ENCODE results near the gene SRP9. TPM values are rescaled to one million over a fixed set of nuclear protein-coding genes. Genes with fewer than 3 reads are reported as not detected.

SRP9 gene
- total RNA-seq, 2 experiments from 2014 or later = 275 to 304 TPM

DNA sequence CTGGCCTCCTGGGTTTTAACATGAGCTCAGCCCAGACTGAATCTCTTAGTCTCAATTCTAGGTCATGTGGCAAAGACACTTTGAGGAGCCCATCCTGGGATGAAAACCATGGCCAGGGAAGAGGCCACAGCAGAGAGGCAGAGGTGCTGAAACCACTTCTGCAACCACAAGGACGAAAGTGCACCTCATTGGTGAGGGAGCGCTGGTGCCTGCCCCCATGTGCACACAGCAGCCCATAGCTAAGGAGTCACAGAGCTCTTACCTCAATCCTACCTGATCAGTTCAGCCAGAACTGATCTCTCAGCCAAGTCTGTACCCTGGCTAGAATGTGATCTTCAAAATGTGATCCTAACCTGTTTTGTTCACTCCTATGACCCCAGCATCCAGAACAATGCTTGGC is 32.9 kb upstream of the SRP9 start:
- intact Hi-C loops (cut with micrococcal nuclease) = no loop called here
- POLR2A ChIA-PET = interaction anchor here (1.2 kb wide), 1 partner anchor 8 kb away, joined by 3 read pairs; no protein-coding TSS in a partner anchor
- TF ChIP-seq, protein P1, sequence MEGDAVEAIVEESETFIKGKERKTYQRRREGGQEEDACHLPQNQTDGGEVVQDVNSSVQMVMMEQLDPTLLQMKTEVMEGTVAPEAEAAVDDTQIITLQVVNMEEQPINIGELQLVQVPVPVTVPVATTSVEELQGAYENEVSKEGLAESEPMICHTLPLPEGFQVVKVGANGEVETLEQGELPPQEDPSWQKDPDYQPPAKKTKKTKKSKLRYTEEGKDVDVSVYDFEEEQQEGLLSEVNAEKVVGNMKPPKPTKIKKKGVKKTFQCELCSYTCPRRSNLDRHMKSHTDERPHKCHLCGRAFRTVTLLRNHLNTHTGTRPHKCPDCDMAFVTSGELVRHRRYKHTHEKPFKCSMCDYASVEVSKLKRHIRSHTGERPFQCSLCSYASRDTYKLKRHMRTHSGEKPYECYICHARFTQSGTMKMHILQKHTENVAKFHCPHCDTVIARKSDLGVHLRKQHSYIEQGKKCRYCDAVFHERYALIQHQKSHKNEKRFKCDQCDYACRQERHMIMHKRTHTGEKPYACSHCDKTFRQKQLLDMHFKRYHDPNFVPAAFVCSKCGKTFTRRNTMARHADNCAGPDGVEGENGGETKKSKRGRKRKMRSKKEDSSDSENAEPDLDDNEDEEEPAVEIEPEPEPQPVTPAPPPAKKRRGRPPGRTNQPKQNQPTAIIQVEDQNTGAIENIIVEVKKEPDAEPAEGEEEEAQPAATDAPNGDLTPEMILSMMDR (IDR thresholded peaks at IDR 0.05) = no peak
- no peaks in the 10 kb centered on the region for H3K36me3 Mint-ChIP-seq (ENCODE audit: low read depth)
- ATAC-seq (no peak), DNase-seq (no peak)
- no peaks in the 10 kb centered on the region for H3K9me3 Mint-ChIP-seq
- CTCF ChIA-PET = no interaction called here
- no peaks in the 10 kb centered on the region for H3K4me1 Mint-ChIP-seq (ENCODE audit: low read depth)
- no peak overlapping the region for H3K4me3 Mint-ChIP-seq
- no peaks in the 10 kb centered on the region for H3K27me3 Mint-ChIP-seq
- no peak overlapping the region for H3K27ac Mint-ChIP-seq

DNA sequence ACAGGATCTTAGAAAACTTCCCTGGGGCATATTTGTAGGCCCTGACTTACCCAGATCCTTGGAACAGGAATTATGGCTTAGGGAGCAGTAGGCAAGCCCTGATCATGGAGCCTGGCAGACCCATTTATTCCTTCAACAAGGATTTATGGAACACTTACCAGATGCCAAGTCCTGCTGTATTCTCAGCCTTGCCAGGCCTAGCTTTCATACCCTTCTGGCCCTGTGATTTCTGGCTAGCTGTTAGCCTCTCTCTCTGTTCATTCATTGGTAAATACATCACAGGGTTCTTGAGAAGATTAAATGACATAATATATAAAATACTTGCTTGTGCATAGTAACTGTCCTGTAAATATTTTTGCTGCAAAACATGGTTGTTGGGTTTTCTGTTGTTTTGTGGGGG is 32.4 kb upstream of the SRP9 start:
- no peak for ATAC-seq
- intact Hi-C loops (cut with micrococcal nuclease) = no loop called here
- ChIA-PET CTCF (no interaction called here), POLR2A (interaction anchor here (1.2 kb wide), 1 partner anchor 9 kb away, joined by 3 read pairs; no protein-coding TSS in a partner anchor)
- no peaks in the 10 kb centered on the region for H3K36me3 Mint-ChIP-seq (ENCODE audit: low read depth)
- no peak for DNase-seq
- H3K4me1 Mint-ChIP-seq (ENCODE audit: low read depth) = no peaks in the 10 kb centered on the region
- no peaks in the 10 kb centered on the region for H3K27me3 Mint-ChIP-seq
- H3K27ac Mint-ChIP-seq = no peak overlapping the region
- H3K9me3 Mint-ChIP-seq = no peaks in the 10 kb centered on the region
- no peak overlapping the region for H3K4me3 Mint-ChIP-seq
- TF ChIP-seq, protein P1 (IDR thresholded peaks at IDR 0.05) = no peak

DNA sequence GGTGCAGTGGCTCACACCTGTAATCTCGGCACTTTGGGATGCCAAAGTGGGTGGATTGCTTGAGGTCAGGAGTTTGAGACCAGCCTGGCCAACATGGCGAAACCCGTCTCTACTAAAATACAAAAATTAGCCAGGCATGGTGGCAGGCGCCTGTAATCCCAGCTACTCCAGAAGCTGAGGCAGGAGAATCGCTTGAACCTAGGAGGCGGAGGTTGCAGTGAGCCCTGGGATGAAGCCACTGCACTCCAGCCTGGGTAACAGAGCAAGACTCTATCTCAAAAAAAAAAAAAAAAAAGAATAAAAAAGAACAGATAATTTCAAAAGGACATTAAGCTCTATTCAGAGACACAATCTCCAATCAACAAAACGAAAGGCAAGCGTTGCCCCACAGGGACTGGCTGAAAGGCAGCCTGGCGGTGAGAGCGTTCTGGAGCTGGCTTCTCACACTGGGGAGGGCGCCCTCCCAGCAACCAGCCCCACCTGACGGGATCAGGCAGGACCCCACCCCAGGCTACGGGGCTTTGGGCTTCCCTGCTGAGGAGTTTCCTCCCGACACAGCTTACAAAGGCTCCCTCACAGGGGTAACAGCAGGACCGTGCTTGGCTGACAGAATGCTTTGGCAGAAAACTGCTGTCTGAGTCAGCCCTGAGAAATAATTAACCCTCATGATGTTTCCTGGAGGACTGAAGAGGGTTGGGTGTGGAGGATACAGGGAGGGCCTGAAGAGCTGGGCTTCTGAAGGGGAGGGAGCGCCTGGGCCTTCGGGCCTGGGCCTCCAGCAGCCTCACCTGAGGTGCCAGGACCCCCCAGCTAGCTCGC is 31.1 kb upstream of the SRP9 start:
- intact Hi-C loops (cut with micrococcal nuclease) = no loop called here
- ChIA-PET CTCF (interaction anchor here (1.2 kb wide), 1 partner anchor 31 kb away, joined by 3 read pairs; the partner anchor contains the start of gene SRP9), POLR2A (no interaction called here)
- no peaks in the 10 kb centered on the region for H3K9me3 Mint-ChIP-seq
- H3K27ac Mint-ChIP-seq = no peak overlapping the region
- no peak overlapping the region for H3K4me3 Mint-ChIP-seq
- TF ChIP-seq, protein P1 (IDR thresholded peaks at IDR 0.05) = no peak
- no peaks in the 10 kb centered on the region for H3K36me3 Mint-ChIP-seq (ENCODE audit: low read depth)
- DNase-seq (no peak), ATAC-seq (no peak)
- no peaks in the 10 kb centered on the region for H3K27me3 Mint-ChIP-seq
- no peaks in the 10 kb centered on the region for H3K4me1 Mint-ChIP-seq (ENCODE audit: low read depth)

DNA sequence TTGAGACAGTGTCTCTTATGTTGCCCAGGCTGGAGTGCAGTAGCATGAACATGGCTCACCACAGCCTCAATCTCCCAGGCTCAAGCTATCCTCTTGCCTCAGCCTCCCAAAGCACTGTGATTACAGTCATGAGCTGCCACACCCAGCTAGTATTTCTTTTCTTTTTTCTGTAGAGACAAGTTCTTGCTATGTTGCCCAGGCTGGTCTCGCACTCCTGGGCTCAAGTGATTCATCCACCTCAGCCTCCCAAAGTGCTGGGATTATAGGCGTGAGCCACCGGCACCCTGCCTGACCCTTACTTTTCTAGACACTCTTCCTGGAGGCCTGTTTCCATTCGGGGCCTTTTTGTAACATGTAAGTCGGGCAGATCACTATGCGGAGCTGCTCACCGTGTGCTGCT is 30.1 kb upstream of the SRP9 start:
- no peak for DNase-seq
- ChIA-PET CTCF (interaction anchor here (1.2 kb wide), 1 partner anchor 30 kb away, joined by 3 read pairs; the partner anchor contains the start of gene SRP9), POLR2A (no interaction called here)
- Mint-ChIP-seq H3K27me3 (no peaks in the 10 kb centered on the region), H3K4me3 (no peak overlapping the region), H3K36me3 (ENCODE audit: low read depth) (no peaks in the 10 kb centered on the region), H3K27ac (no peak overlapping the region), H3K9me3 (no peaks in the 10 kb centered on the region), H3K4me1 (ENCODE audit: low read depth) (no peaks in the 10 kb centered on the region)
- no peak for ATAC-seq
- intact Hi-C loops (cut with micrococcal nuclease) = no loop called here
- TF ChIP-seq, protein P1 (IDR thresholded peaks at IDR 0.05) = no peak

DNA sequence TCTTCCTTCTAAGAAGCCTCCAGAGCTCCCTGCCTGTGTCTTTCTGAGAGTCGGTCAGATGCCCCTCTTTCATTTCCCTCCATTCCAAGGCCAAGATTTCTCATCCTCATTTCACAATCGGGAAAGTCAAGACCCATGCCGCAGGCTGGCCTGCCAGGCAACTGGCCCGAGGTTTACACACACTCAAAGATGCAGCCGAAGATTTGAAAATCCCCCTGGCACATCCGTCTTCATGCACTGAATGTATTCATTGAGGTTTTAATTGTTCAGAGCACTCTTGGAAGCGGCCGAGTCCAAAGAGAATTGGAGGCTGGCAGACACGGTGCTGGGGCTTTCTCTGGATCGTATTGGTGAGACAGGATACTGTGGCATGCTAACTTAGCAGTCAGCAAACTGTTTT is 29.1 kb upstream of the SRP9 start:
- ChIA-PET POLR2A (no interaction called here), CTCF (no interaction called here)
- Mint-ChIP-seq H3K27me3 (no peaks in the 10 kb centered on the region), H3K4me3 (no peak overlapping the region), H3K27ac (no peak overlapping the region), H3K36me3 (ENCODE audit: low read depth) (no peaks in the 10 kb centered on the region), H3K9me3 (no peaks in the 10 kb centered on the region), H3K4me1 (ENCODE audit: low read depth) (no peaks in the 10 kb centered on the region)
- TF ChIP-seq, protein P1 (IDR thresholded peaks at IDR 0.05) = no peak
- no peak for DNase-seq
- intact Hi-C loops (cut with micrococcal nuclease) = no loop called here
- no peak for ATAC-seq
